K562 (cell line): ENCODE data around the gene RAX. TPM values are rescaled to one million over a fixed set of nuclear protein-coding genes. Genes with fewer than 3 reads are reported as not detected.

Experiments used
- ATAC-seq: fragments of 200-7000 bp; cut with Tn5 transposase; 3 replicates; pipeline ENCODE4 v1.9.1; 2020; ENCODE audit warnings: moderate library complexity
- BruUV-seq: library from RNA; stranded (reverse); fragments of 400-500 nt; replicated peaks from 2 replicates; lab custom pipeline; 2021; lab: Mats Ljungman, UMichigan
- CTCF ChIA-PET: fragments of 300-600 bp; formaldehyde crosslinking; extraction: SDS; loops from one replicate; lab custom pipeline; 2021; ENCODE audit warnings: low intra/inter-chr PET ratio; lab: Yijun Ruan, JAX
- POLR2A ChIA-PET: fragments of 300-600, 350-650 bp; sonication (Branson Sonifier 250); formaldehyde crosslinking; extraction: SDS; loops from one replicate; lab custom pipeline; 2021; ENCODE audit warnings: antibody characterized with exemption, inconsistent platforms; lab: Yijun Ruan, JAX
- DNase-seq, 4 experiments: peaks; one replicate each; pipeline versions ENCODE4 v3.0.0 to v3.0.0-alpha.2; 2011 to 2018; ENCODE audit warnings: low spot score in 3 of 4, mixed read lengths in 3 of 4; ENCODE audit errors: extremely low read depth in 1 of 4
- FAIRE-seq: peaks from 2 replicates; lab custom pipeline; 2011; peaks lifted over from hg19 to GRCh38; lab: Jason Lieb, UNC
- H2AFZ ChIP-seq: 2 replicates; pipeline ENCODE4 v1.6.0; 2011; ENCODE audit warnings: low read depth, low read length, control low read depth, inconsistent platforms
- H3K27ac ChIP-seq: fragments of 200-600 bp; 3 replicates; pipeline ENCODE4 v1.8.0; 2011; ENCODE audit warnings: low read depth, mild to moderate bottlenecking, control low read depth, inconsistent platforms, low read length, moderate library complexity, mixed read lengths; ENCODE audit errors: extremely low read depth
- H3K27me3 ChIP-seq, 2 experiments: fragments of 300-600 bp in 1 of 2; 2 replicates in 1 of 2; 3 replicates in 1 of 2; pipeline versions ENCODE4 v1.6.0 to v1.8.0; 2011; ENCODE audit warnings: inconsistent platforms in 2 of 2, low read length in 2 of 2, mild to moderate bottlenecking in 1 of 2, mixed read lengths in 1 of 2, moderate library complexity in 1 of 2; ENCODE audit not compliant: control insufficient read depth in 2 of 2, insufficient read depth in 2 of 2
- H3K36me3 ChIP-seq: fragments of 300-600 bp; 3 replicates; pipeline ENCODE4 v1.8.0; 2011; ENCODE audit warnings: mild to moderate bottlenecking, low read length, inconsistent platforms; ENCODE audit not compliant: control insufficient read depth, insufficient read depth
- H3K4me1 ChIP-seq, 2 experiments: fragments of 200-600 bp in 1 of 2; replicated peaks in 1 of 2; 2 replicates in 1 of 2; 3 replicates in 1 of 2; pipeline versions ENCODE4 v1.5.1 to v1.8.0; 2011; ENCODE audit warnings: inconsistent platforms in 2 of 2, low read length in 2 of 2, mild to moderate bottlenecking in 1 of 2, mixed read lengths in 1 of 2, moderate library complexity in 1 of 2; ENCODE audit not compliant: control insufficient read depth in 2 of 2, insufficient read depth in 2 of 2
- H3K4me2 ChIP-seq: 2 replicates; pipeline ENCODE4 v1.6.1; 2011; ENCODE audit warnings: low read length, control low read depth, inconsistent platforms, mixed read lengths; ENCODE audit not compliant: insufficient read depth
- H3K4me3 ChIP-seq: fragments of 200-600 bp; sonication (generic), shearing (Covaris generic); 2 replicates; pipeline ENCODE4 v1.5.1; 2016; ENCODE audit warnings: control low read depth, inconsistent platforms
- H3K79me2 ChIP-seq: fragments of 200-600 bp; 3 replicates; pipeline ENCODE4 v1.8.0; 2011; ENCODE audit warnings: low read length, inconsistent platforms; ENCODE audit not compliant: control insufficient read depth, insufficient read depth
- H3K9ac ChIP-seq, 2 experiments: 2 replicates each; pipeline versions ENCODE4 v1.6.0 to v1.6.1; 2011; ENCODE audit warnings: low read depth in 2 of 2, low read length in 2 of 2, control low read depth in 1 of 2, inconsistent platforms in 1 of 2, mild to moderate bottlenecking in 1 of 2, mixed read lengths in 1 of 2; ENCODE audit not compliant: insufficient read depth in 1 of 2
- H3K9me1 ChIP-seq: one replicate; pipeline ENCODE4 v1.6.0; 2011; ENCODE audit warnings: inconsistent platforms, mild to moderate bottlenecking, low read length, moderate library complexity; ENCODE audit not compliant: control insufficient read depth, insufficient read depth
- H3K9me3 ChIP-seq: replicated peaks from 2 replicates; pipeline ENCODE4 v1.5.1; 2011; ENCODE audit warnings: low read depth, low read length, inconsistent platforms; ENCODE audit not compliant: control insufficient read depth, insufficient read depth
- H4K20me1 ChIP-seq: replicated peaks from 2 replicates; pipeline ENCODE4 v1.6.1; 2011; ENCODE audit warnings: low read length, inconsistent platforms, mixed read lengths; ENCODE audit not compliant: control insufficient read depth, insufficient read depth
- CBX3 ChIP-seq, 2 experiments: IDR thresholded peaks; 1 replicate in 1 of 2; 2 replicates in 1 of 2; pipeline ENCODE4 v1.6.1; 2012; ENCODE audit warnings: inconsistent platforms in 2 of 2, low read length in 2 of 2, borderline replicate concordance in 1 of 2, control low read depth in 1 of 2
- CEBPB ChIP-seq: fragments of 450-650 bp; IDR thresholded peaks from 2 replicates; pipeline ENCODE4 v1.6.1; 2016; ENCODE audit warnings: missing genetic modification characterization, missing compliant biosample characterization
- HMG20A ChIP-seq: fragments of 450-650 bp; formaldehyde crosslinking; conservative IDR thresholded peaks from 2 replicates; pipeline ENCODE4 v1.4.0; 2020; ENCODE audit warnings: mild to moderate bottlenecking, mixed read lengths
- HNRNPK ChIP-seq: fragments of 200-400 bp; formaldehyde crosslinking; IDR thresholded peaks from one replicate; pipeline ENCODE4 v1.6.1; 2018; ENCODE audit warnings: mild to moderate bottlenecking, low read depth, low read length; ENCODE audit not compliant: poor library complexity, severe bottlenecking
- L3MBTL2 ChIP-seq: fragments of 450-650 bp; IDR thresholded peaks from 2 replicates; pipeline ENCODE4 v1.6.1; 2016; ENCODE audit warnings: mild to moderate bottlenecking, moderate library complexity
- PTTG1 ChIP-seq: fragments of 450-650 bp; IDR thresholded peaks from 2 replicates; pipeline ENCODE4 v1.6.1; 2016; ENCODE audit warnings: low read depth, mild to moderate bottlenecking, missing genetic modification characterization, missing compliant biosample characterization
- SNRNP70 ChIP-seq: fragments of 200-400 bp; formaldehyde crosslinking; optimal IDR thresholded peaks from 2 replicates; pipeline ENCODE3; 2017; ENCODE audit warnings: low read depth, low read length
- ZNF3 ChIP-seq: fragments of 250-450 bp; sonication (Bioruptor Pico); IDR thresholded peaks from 2 replicates; pipeline ENCODE4 v1.5.0; 2021; ENCODE audit warnings: mild to moderate bottlenecking, moderate library complexity
- in situ Hi-C: fragments of 300-500 bp; cut with MboI; formaldehyde crosslinking; loops from 4 replicates; pipeline ENCODE4 v1.15.0; 2018; ENCODE audit warnings: inconsistent platforms, mixed read lengths
- intact Hi-C: fragments of 100-400 bp; cut with micrococcal nuclease; formaldehyde crosslinking; loops from 2 replicates; pipeline ENCODE4 v1.14.2; 2022
- polyA plus RNA-seq, 8 experiments: library from polyadenylated mRNA; depleted of rRNA in 4 of 8; stranded (reverse) in 5 of 8; unstranded in 3 of 8; fragments of >200 nt; fragmentation: Nextera tagmentation in 2 of 8; fragmentation: Illumina TruSeq in 1 of 8; extraction: Ambion mirVana in 2 of 8; extraction: Trizol in 1 of 8; gene quantifications; 2 replicates each; pipeline versions ENCODE4 v1.2.1 to v1.2.3, GENCODE V29; 2011 to 2014; ENCODE audit warnings: inconsistent platforms in 1 of 8, missing spikeins in 1 of 8
- total RNA-seq, 7 experiments: library from RNA; depleted of rRNA in 6 of 7; stranded (reverse); fragments of >200 nt in 6 of 7; fragmentation: Illumina TruSeq in 2 of 7; extraction: Trizol in 2 of 7; gene quantifications; 2 replicates each; pipeline versions ENCODE4 v1.2.1 to v1.2.3, GENCODE V29; 2011 to 2021; ENCODE audit warnings: low replicate concordance in 1 of 7
- TF ChIP-seq, protein P1 (sequence below): fragments of 200-800 bp; sonication (Bioruptor generic); IDR thresholded peaks from 2 replicates; pipeline ENCODE4 v1.6.1; 2017; ENCODE audit warnings: missing genetic modification characterization, missing compliant biosample characterization

RAX gene
- total and polyA plus RNA-seq, 9 of the 15 experiments (the other 6 are each of a cell fraction or from before 2014, with no cell fraction given) = not detected

DNA sequence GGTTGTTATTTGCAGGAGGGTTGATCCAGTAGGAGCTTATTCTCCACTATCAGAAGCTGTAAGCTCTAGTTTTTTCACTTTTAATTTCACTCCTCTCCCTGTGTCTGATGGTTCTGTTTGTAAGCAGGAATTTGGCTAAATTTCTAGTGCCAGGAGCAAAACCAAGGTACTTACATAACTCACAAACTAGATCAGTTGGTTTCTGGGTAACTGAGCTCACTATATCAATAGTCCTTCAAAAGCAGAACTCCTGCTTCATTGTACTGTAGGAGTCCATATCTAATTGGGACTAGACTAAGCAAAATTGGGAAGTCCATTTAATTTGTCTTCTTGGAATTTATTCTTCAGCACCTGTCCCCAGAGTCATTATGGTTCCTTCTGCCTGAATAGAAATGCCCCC lies 20.1 kb upstream of the RAX start:
- H3K9me3 ChIP-seq = no peaks in the 10 kb centered on the region
- intact Hi-C loops (no loop called here), in situ Hi-C loops (no loop called here)
- no TSS peak for BruUV-seq
- H3K9ac ChIP-seq = no peak overlapping the region
- no peak overlapping the region for H3K4me2 ChIP-seq
- TF ChIP-seq, protein P1, sequence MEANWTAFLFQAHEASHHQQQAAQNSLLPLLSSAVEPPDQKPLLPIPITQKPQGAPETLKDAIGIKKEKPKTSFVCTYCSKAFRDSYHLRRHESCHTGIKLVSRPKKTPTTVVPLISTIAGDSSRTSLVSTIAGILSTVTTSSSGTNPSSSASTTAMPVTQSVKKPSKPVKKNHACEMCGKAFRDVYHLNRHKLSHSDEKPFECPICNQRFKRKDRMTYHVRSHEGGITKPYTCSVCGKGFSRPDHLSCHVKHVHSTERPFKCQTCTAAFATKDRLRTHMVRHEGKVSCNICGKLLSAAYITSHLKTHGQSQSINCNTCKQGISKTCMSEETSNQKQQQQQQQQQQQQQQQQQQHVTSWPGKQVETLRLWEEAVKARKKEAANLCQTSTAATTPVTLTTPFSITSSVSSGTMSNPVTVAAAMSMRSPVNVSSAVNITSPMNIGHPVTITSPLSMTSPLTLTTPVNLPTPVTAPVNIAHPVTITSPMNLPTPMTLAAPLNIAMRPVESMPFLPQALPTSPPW (CRISPR knock-in tag) = no peak
- TF ChIP-seq SNRNP70 (no peak), PTTG1 (tag) (no peak), L3MBTL2 (no peak), HMG20A (CRISPR knock-in tag) (no peak), CBX3 (IDR thresholded peaks at IDR 0.05; ENCODE audit: borderline replicate concordance in 1 of 2, low read length in 2 of 2) (no peak), CEBPB (tag) (no peak), ZNF3 (no peak), HNRNPK (no peak)
- no peaks in the 10 kb centered on the region for H3K79me2 ChIP-seq
- FAIRE-seq = no peak
- no peaks in the 10 kb centered on the region; a peak in 1 of 5 replicates for H3K27me3 ChIP-seq
- no peaks in the 10 kb centered on the region for H3K9me1 ChIP-seq
- ATAC-seq = no peak
- H3K36me3 ChIP-seq = no peaks in the 10 kb centered on the region
- CTCF ChIA-PET = no interaction called here
- no peak overlapping the region for H3K4me3 ChIP-seq
- H4K20me1 ChIP-seq = no peaks in the 10 kb centered on the region
- POLR2A ChIA-PET = interaction anchor here (1.3 kb wide), 1 partner anchor 15 kb away, joined by 3 read pairs; no protein-coding TSS in a partner anchor
- H3K4me1 ChIP-seq = no peaks in the 10 kb centered on the region
- H3K27ac ChIP-seq = no peak overlapping the region
- no peak for DNase-seq
- no peak overlapping the region for H2AFZ ChIP-seq
